Ovary (tissue), 9 donors: ENCODE measurements around the gene CPE. TPM values are rescaled to one million over a fixed set of nuclear protein-coding genes. Genes with fewer than 3 reads are reported as not detected.

Experiments
- DNase-seq, 5 donors: peaks; one replicate each; pipeline ENCODE4 v3.0.0-alpha.2; 2019 to 2020
- H3K27ac ChIP-seq, 2 donors: fragments of 200-600 bp; one replicate each; pipeline versions ENCODE4 v1.5.1 to v1.8.0; 2019 to 2022
- H3K27me3 ChIP-seq: fragments of 200-600 bp; one replicate; pipeline ENCODE4 v1.8.0; 2022
- H3K36me3 ChIP-seq: fragments of 200-600 bp; sonication (generic); one replicate; pipeline ENCODE4 v1.5.1; 2019
- H3K4me1 ChIP-seq: one replicate; pipeline ENCODE4 v1.8.1; 2013; ENCODE audit warnings: mild to moderate bottlenecking, moderate library complexity; ENCODE audit not compliant: insufficient read depth
- H3K4me3 ChIP-seq: fragments of 200-600 bp; sonication (generic); one replicate; pipeline ENCODE4 v1.5.1; 2017
- H3K9me3 ChIP-seq, 2 donors: fragments of 200-600 bp in 1 of 2; sonication (generic) in 1 of 2; one replicate each; pipeline versions ENCODE4 v1.5.1 to v1.8.1; 2013 to 2019; ENCODE audit warnings: mild to moderate bottlenecking in 1 of 2, moderate library complexity in 1 of 2
- CTCF ChIP-seq, 3 donors: fragments of 450-650 bp in 2 of 3; fragments of 200-600 bp in 1 of 3; IDR thresholded peaks; one replicate each; pipeline versions ENCODE4 v1.5.1 to v1.8.0; 2016 to 2022; ENCODE audit warnings: antibody characterized with exemption in 3 of 3, mild to moderate bottlenecking in 1 of 3
- EP300 ChIP-seq: sonication (generic); formaldehyde crosslinking; IDR thresholded peaks from one replicate; pipeline ENCODE4 v1.6.1; 2017; ENCODE audit warnings: antibody characterized with exemption
- POLR2A ChIP-seq: fragments of 450-650 bp; IDR thresholded peaks from one replicate; pipeline ENCODE4 v1.6.1; 2017; ENCODE audit warnings: antibody characterized with exemption, mild to moderate bottlenecking, moderate library complexity
- WGBS, 3 donors: extraction: QIAGEN DNeasy Blood & Tissue Kit in 1 of 3; methylation state at CpG; one replicate each; pipeline versions ENCODE4 v1.1.5 to v1.1.7; 2013 to 2017; 5-methylcytosine and 5-hydroxymethylcytosine counted together
- intact Hi-C, 4 donors: fragments of 100-400 bp; cut with DNase I; formaldehyde crosslinking; loops; one replicate each; pipeline versions ENCODE4 v1.11.0 to v1.15.1; 2022 to 2023
- polyA plus RNA-seq, 2 donors: library from polyadenylated mRNA; stranded (reverse); fragments of 200-250 nt in 1 of 2; fragments of 350-450 nt in 1 of 2; fragmentation: Illumina TruSeq in 1 of 2; extraction: RNeasy Lipid Tissue Mini Kit (QIAGEN cat#74804) in 1 of 2; gene quantifications; one replicate each; pipeline ENCODE4 v1.2.3, GENCODE V29; 2013 to 2014
- total RNA-seq, 7 donors: library from RNA; depleted of rRNA in 2 of 7; stranded (reverse); fragments of >200 nt in 2 of 7; fragmentation: NEBNext Ultra II Directional in 3 of 7; extraction: Animal tissue kit (Norgen Biotek cat#: 25700) in 3 of 7; gene quantifications; one replicate each; pipeline versions ENCODE4 v1.1.0 to v1.2.4, GENCODE V29; 2016 to 2023
- donor health status: DM: no; HTN: no; CAD: no; lungs with moderate emphysema.
- donor health status: DM: no; HTN: no; CAD: no.
- donor health status: Bipolar disorder and iron deficiency.
- donor health status: DM: yes; HTN: yes; CAD: no.
- donor health status: DM: no; HTN: no; CAD: no.
- donor health status: DM: yes; HTN: yes; CAD: no.

Gene CPE
- total and polyA plus RNA-seq, 9 donors: 19.9 to 207 (median 69.2) TPM

DNA sequence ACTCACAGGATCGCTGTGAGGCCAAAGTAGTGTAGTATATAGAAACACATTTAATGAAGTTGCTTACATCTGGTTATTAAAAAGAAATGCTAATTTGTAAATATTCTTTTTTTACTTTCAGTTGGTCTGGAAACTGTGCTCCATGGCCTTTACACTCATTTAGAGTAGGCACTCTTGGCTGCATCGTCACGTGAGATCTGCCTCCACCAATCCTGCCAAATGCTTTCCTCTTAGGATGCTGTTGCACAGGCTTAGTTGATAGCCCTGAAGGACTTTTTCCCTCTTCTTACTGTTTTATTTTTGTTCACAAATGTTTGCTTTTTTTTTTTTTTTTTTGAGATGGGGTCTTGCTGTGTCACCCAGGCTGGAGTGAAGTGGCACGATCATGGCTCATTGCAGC lies 6.3 kb downstream of the CPE start:
- Histone ChIP-seq H3K27ac (no peak overlapping the region), H3K4me1 (peaks cover 2% of the 10 kb centered on the region), H3K36me3 (no peaks in the 10 kb centered on the region), H3K27me3 (no peaks in the 10 kb centered on the region), H3K9me3 (no peaks in the 10 kb centered on the region), H3K4me3 (no peak overlapping the region)
- no peak for DNase-seq
- intact Hi-C loops: no loop called here
- TF ChIP-seq CTCF (IDR thresholded peaks at IDR 0.05) (no peak), POLR2A (no peak), EP300 (no peak)
- WGBS, 3 donors: 83 to 90% (median 88%) methylated on average over 4 of the region's 4 CpGs

DNA sequence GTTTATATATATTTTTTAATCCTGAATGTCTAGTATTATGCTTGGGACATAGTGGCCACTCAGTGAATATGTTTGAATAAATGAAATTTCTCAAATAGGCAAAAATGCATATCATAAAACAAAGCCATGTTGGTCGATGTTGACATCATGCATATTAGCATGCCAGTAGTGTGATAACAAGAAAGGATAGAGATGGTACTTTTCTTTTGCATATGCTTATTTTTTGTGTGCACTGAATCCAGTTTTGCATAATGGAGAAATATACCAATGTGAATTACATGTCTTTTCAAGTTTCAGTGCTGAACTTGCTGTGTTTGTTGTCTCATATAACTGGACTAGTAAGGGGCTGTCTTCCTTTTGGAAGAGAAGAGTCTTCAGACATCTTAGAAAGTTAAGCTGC lies 7.5 kb downstream of the CPE start:
- no peak for DNase-seq
- Histone ChIP-seq H3K9me3 (no peaks in the 10 kb centered on the region), H3K4me3 (no peak overlapping the region), H3K27ac (no peak overlapping the region), H3K27me3 (no peaks in the 10 kb centered on the region), H3K4me1 (peaks cover 2% of the 10 kb centered on the region), H3K36me3 (no peaks in the 10 kb centered on the region)
- intact Hi-C loops: no loop called here
- WGBS, 3 donors: 92 to 98% (median 92%) methylated on average over 1 of the region's 1 CpG
- no peak for TF ChIP-seq EP300
- no peak for TF ChIP-seq CTCF (IDR thresholded peaks at IDR 0.05)
- TF ChIP-seq POLR2A: no peak

DNA sequence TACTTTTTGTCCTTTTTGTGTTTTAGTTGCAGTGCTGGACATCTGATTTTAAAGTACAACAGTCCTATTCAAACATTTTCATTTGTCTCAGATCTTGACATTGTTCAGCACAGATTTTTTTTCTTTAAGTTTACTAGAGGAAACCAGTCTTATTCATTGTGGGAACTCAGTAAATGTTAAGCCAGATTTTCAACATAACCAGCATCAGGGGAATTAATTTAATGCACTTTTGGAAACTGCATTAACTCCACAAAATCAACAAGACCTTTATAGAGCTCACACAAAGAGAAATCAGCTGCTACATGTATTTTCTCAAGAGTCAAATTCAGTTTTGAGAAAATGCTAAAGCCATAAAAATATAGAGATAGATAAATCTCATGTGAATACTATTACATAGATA lies 9.9 kb downstream of the CPE start:
- Histone ChIP-seq H3K4me1 (peaks cover 4% of the 10 kb centered on the region), H3K9me3 (no peaks in the 10 kb centered on the region), H3K36me3 (no peaks in the 10 kb centered on the region), H3K27me3 (no peaks in the 10 kb centered on the region), H3K4me3 (no peak overlapping the region), H3K27ac (no peak overlapping the region)
- TF ChIP-seq CTCF (IDR thresholded peaks at IDR 0.05) (no peak), POLR2A (no peak)
- intact Hi-C loops: no loop called here
- no peak for DNase-seq

DNA sequence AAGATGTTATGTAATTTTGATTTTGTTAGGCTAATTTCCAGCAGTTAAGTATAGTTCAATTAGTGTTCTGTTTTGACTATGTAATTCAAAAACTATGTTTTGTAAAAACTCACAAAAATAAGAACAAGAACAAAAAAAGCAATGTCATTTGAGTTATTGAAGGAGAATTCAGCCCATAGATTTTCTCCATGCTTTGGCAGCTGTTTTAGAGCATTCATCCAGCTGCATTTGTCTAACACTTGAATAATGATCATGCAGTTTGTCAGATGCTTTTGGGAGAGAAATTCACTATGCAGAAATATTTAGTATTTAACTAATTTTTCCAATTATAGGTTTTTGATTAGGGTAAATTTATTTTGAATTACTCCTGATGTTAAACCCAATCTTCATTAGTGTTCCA lies 14.2 kb downstream of the CPE start:
- TF ChIP-seq POLR2A (no peak), CTCF (IDR thresholded peaks at IDR 0.05) (no peak), EP300 (no peak)
- no peaks in the 10 kb centered on the region for H3K27me3 ChIP-seq
- H3K27ac ChIP-seq: no peak overlapping the region
- intact Hi-C loops: no loop called here
- no peaks in the 10 kb centered on the region for H3K9me3 ChIP-seq
- DNase-seq: no peak
- H3K4me1 ChIP-seq: peaks cover 7% of the 10 kb centered on the region
- no peaks in the 10 kb centered on the region for H3K36me3 ChIP-seq
- no peak overlapping the region for H3K4me3 ChIP-seq

DNA sequence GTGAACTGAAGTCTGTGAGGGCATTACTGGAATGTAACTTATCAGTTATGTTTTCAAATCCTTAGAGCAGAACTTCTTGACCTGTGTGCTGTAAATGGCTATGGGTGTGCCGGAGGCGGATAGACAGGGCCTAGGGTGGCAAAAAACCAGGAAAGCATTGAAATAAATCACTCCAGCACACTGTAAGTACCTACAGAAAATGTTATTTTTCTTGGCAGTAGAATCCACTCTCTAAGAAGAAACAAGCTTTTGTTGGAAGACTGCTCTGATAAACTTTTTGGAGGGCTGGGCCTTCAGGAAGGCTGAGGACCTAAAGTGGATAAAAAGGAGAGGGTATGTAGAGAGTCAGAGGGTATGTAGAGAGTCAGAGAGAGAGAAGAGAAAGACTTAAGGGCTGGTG lies 14.9 kb downstream of the CPE start:
- TF ChIP-seq EP300 (no peak), POLR2A (no peak), CTCF (IDR thresholded peaks at IDR 0.05) (no peak)
- H3K9me3 ChIP-seq: no peaks in the 10 kb centered on the region
- DNase-seq: no peak
- H3K36me3 ChIP-seq: no peaks in the 10 kb centered on the region
- 13 to 25% (median 13%) methylated on average over 2 of the region's 2 CpGs for WGBS, 3 donors
- peaks cover 7% of the 10 kb centered on the region for H3K4me1 ChIP-seq
- H3K27me3 ChIP-seq: no peaks in the 10 kb centered on the region
- no peak overlapping the region for H3K27ac ChIP-seq
- intact Hi-C loops: no loop called here
- no peak overlapping the region for H3K4me3 ChIP-seq
